ENCODE data around the gene ACOX3. TPM values are rescaled to one million over a fixed set of nuclear protein-coding genes. Genes with fewer than 3 reads are reported as not detected.
"Not testable (repeated sequence)": the region's sequence is repeated elsewhere in the genome, so short reads cannot be mapped to it uniquely, and the experiment has no call there.

ACOX3 gene
- total RNA-seq, 1 donor from 2014 or later: 22.5 TPM

GRCh38 chr4:8396762-8397406 lies 43.6 kb downstream of the ACOX3 start:
- ATAC-seq (ENCODE audit: poor library complexity) (no peak), DNase-seq (no peak)
- intact Hi-C loops (cut with DNase I): loop anchor here (10.0 kb wide), 1 partner anchor 52 kb away; no protein-coding TSS in a partner anchor

GRCh38 chr4:8395504-8396296 lies 44.8 kb downstream of the ACOX3 start:
- intact Hi-C loops (cut with DNase I): loop anchor here (10.0 kb wide), 1 partner anchor 51 kb away; no protein-coding TSS in a partner anchor
- ATAC-seq (ENCODE audit: poor library complexity): no peak
- DNase-seq: no peak

- intact Hi-C loops (cut with DNase I): loop anchor here (10.0 kb wide), 1 partner anchor 50 kb away; no protein-coding TSS in a partner anchor
- ATAC-seq (ENCODE audit: poor library complexity): peak; percentile 4
- DNase-seq: no peak
Observed at GRCh38 chr4:8394806-8395205, 45.7 kb downstream of the ACOX3 start.

GRCh38 chr4:8394061-8394519 lies 46.4 kb downstream of the ACOX3 start:
- intact Hi-C loops (cut with DNase I): loop anchor here (10.0 kb wide), 1 partner anchor 49 kb away; no protein-coding TSS in a partner anchor
- DNase-seq: peak; percentile 93
- peak; percentile 91 for ATAC-seq (ENCODE audit: poor library complexity)

- intact Hi-C loops (cut with DNase I): loop anchor here (10.0 kb wide), 1 partner anchor 49 kb away; no protein-coding TSS in a partner anchor
- ATAC-seq (ENCODE audit: poor library complexity) (peak; percentile 81), DNase-seq (peak; percentile 67)
Observed at GRCh38 chr4:8393593-8394038, 46.9 kb downstream of the ACOX3 start.

- no peak for ATAC-seq (ENCODE audit: poor library complexity)
- intact Hi-C loops (cut with DNase I): loop anchor here (10.0 kb wide), 1 partner anchor 48 kb away; no protein-coding TSS in a partner anchor
- no peak for DNase-seq
Observed at GRCh38 chr4:8392591-8393190, 47.8 kb downstream of the ACOX3 start.

GRCh38 chr4:8391972-8392371 lies 48.6 kb downstream of the ACOX3 start:
- ATAC-seq (ENCODE audit: poor library complexity): peak; percentile 37
- no peak for DNase-seq
- intact Hi-C loops (cut with DNase I): loop anchor here (10.0 kb wide), 1 partner anchor 47 kb away; no protein-coding TSS in a partner anchor

- no peak for ATAC-seq (ENCODE audit: poor library complexity)
- no peak for DNase-seq
- intact Hi-C loops (cut with DNase I): loop anchor here (10.0 kb wide), 1 partner anchor 46 kb away; no protein-coding TSS in a partner anchor
Observed at GRCh38 chr4:8391071-8391470, 49.5 kb downstream of the ACOX3 start.

- intact Hi-C loops (cut with DNase I): loop anchor here (10.0 kb wide), 1 partner anchor 46 kb away; no protein-coding TSS in a partner anchor
- ATAC-seq (ENCODE audit: poor library complexity): no peak
Observed at GRCh38 chr4:8390577-8390976, 49.9 kb downstream of the ACOX3 start.

GRCh38 chr4:8388528-8388870 lies 52.0 kb downstream of the ACOX3 start:
- ATAC-seq (ENCODE audit: poor library complexity) (no peak), DNase-seq (no peak)
- intact Hi-C loops (cut with DNase I): no loop called here

More at GRCh38 chr4:8390577-8390976, 49.9 kb downstream of the ACOX3 start:
- no peak for DNase-seq

- ATAC-seq (ENCODE audit: poor library complexity) (no peak), DNase-seq (no peak)
- intact Hi-C loops (cut with DNase I): no loop called here
Observed at GRCh38 chr4:8387615-8388527, 52.7 kb downstream of the ACOX3 start.

- intact Hi-C loops (cut with DNase I): no loop called here
- ATAC-seq (ENCODE audit: poor library complexity): no peak
- no peak for DNase-seq
Observed at GRCh38 chr4:8387194-8387593, 53.3 kb downstream of the ACOX3 start.

GRCh38 chr4:8386731-8387130 lies 53.8 kb downstream of the ACOX3 start:
- peak; percentile 31 for DNase-seq
- intact Hi-C loops (cut with DNase I): no loop called here
- ATAC-seq (ENCODE audit: poor library complexity): no peak

- ATAC-seq (ENCODE audit: poor library complexity); intact Hi-C loops (cut with DNase I): not testable (repeated sequence)
- DNase-seq: peak; percentile 11
Observed at GRCh38 chr4:8386131-8386530, 54.4 kb downstream of the ACOX3 start.

GRCh38 chr4:8385611-8386010 lies 54.9 kb downstream of the ACOX3 start:
- no peak for ATAC-seq (ENCODE audit: poor library complexity)
- peak; percentile 39 for DNase-seq
- intact Hi-C loops (cut with DNase I): no loop called here

GRCh38 chr4:8385106-8385505 lies 55.4 kb downstream of the ACOX3 start:
- intact Hi-C loops (cut with DNase I): no loop called here

GRCh38 chr4:8384397-8385060 lies 56.0 kb downstream of the ACOX3 start:
- DNase-seq (no peak), ATAC-seq (ENCODE audit: poor library complexity) (no peak)
- intact Hi-C loops (cut with DNase I): no loop called here

More at GRCh38 chr4:8385106-8385505, 55.4 kb downstream of the ACOX3 start:
- ATAC-seq (ENCODE audit: poor library complexity) (no peak), DNase-seq (peak; percentile 31)
